Raji (cell line): Measurements from ENCODE around the gene CDK4.

ENCODE experiments used
- POLR2A ChIP-seq: IDR thresholded peaks from 2 replicates; pipeline ENCODE4 v1.6.1; 2011; ENCODE audit warnings: low read depth, low read length, control low read depth; ENCODE audit not compliant: insufficient read depth

The CDK4 gene

GRCh38 chr12:57738661-57739237 lies 13.4 kb downstream of the CDK4 start, which contains the start of gene AGAP2:
Gene AGAP2, minus strand, starts transcription at chr12:57738742. Its CDS starts 496 bp downstream, at chr12:57738246.
- TF ChIP-seq POLR2A, result no peak

DNA sequence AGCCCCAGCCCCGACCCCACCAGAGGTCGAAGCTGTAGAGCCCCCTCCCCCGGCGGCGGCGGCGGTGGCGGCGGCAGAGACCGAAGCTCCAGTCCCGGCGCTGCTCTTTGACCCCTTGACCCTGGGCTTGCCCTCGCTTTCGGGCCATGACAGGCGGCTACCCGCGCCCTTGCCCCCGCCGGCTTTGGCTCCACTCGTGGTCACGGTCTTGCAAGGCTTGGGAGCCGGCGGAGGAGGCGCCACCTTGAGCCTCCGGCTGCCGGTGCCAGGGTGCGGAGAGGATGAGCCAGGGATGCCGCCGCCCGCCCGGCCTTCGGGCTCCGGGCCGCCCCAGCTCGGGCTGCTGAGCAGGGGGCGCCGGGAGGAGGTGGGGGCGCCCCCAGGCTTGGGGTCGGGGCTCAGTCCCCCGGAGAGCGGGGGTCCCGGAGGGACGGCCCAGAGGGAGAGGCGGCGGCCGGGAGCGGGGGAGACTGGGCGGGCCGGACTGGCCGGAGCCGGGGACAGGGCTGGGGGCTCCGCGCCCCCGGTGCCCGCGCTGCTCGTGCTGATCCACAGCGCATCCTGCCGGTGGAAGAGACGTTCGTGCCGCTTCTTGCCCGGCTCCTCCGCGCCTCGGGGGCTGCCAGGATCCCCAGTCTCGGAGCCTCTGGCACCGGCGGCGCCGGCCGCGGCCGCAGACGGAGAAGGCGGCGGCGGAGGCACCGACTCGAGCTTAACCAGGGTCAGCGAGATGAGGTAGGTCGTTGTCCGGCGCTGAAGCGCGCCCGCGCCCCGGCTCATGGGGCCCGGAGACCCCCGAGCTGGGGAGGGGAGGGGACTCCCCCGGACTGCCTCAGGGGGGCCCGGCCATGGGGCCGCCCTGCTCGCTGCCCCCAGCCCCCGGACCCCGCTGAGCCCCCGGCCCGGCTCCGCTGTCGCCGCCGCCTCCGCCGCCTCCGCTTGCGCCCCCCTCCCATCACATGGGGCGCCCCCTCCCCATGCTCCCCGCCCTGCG lies 14.3 kb downstream of the CDK4 start:
- no peak for TF ChIP-seq POLR2A

GRCh38 chr12:57736741-57737466 lies 15.2 kb downstream of the CDK4 start:
- TF ChIP-seq POLR2A, result no peak

DNA sequence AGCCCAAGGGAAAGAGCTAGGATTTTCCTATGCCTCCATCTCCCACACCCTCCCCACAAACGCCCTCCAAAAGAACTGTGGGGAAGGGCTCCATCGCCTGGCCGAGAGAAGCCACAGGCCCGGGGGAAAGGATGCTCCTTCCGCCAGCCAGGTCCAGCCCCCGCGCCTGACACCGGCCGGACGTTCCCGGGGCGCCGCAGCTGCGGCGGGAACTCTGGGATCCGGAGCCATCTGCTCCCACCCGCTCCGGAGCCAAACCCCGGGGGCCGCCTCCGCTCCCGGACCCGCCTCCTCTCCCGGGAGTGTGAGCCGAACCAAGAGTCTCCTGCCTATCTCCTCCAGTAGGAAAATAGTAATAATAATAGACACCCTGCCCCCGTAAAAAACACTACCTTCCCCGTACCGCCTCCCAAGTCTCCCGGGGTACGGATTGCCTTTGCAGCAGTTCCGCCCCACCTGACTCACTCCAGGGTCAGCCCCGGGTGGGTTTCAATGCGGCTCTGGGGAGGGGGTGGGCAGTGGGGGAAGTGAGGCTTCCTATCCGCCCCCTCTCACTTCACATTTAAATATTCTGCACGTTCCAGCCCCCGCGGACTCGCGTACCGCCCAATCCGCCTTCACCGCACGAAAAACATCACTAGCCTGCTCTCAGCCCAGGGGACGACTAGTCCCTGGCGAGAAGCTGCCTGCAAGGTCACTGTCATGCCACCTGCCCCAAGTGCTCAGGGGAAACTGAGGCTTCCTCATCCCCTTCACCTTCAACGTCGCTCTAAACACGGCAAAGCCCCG lies 16.0 kb downstream of the CDK4 start:
- no peak for TF ChIP-seq POLR2A

GRCh38 chr12:57735198-57735855 lies 16.8 kb downstream of the CDK4 start:
- no peak for TF ChIP-seq POLR2A

- TF ChIP-seq POLR2A, result no peak
These were observed 17.5 kb downstream of the CDK4 start for GRCh38 chr12:57734591-57734990.

GRCh38 chr12:57733928-57734327 lies 18.2 kb downstream of the CDK4 start:
- no peak for TF ChIP-seq POLR2A

DNA sequence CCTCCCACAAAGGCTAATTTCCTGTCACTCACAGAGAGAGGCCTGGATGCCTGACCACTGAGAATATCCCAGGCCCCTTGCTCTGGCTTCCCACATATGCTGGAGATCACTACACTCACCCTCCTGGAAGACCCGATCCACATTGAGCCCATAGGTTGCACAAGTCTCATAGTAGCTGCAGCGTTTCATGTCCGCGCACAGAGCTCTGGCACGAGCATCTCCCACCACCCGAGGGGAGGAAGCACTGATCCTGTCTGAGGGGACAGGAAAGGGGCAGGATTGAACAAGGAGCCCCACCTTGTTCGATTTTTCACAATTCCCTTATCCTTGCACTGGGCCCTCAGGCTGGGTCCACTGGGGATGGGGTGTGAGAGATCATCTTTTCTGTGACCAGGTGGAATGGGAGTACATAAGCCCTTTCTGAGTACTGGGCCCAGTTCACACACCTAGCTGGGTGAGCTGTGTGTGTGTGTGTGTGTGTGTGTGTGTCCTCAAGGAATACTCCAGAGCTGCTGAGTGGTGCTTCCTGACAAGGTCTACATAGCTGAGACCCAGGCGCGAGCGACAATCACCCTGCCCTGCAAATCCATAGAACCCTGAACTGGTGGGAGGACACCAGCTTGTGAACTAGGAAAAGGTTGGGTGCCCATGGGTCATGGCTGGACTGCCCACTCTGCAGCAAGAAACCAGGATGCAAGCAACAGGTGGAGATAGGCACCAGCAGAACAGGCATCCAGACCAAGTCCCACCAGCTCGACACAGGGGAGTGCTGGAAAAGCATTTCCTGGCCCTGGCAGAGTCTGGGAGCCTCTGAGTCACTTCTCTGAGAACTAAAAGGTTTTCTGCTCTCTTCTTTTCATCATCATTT lies 19.1 kb downstream of the CDK4 start:
- TF ChIP-seq POLR2A, result no peak

GRCh38 chr12:57732270-57732669 lies 19.8 kb downstream of the CDK4 start:
- TF ChIP-seq POLR2A, result no peak

- TF ChIP-seq POLR2A, result no peak
These were observed 20.6 kb downstream of the CDK4 start for GRCh38 chr12:57731411-57732080.

DNA sequence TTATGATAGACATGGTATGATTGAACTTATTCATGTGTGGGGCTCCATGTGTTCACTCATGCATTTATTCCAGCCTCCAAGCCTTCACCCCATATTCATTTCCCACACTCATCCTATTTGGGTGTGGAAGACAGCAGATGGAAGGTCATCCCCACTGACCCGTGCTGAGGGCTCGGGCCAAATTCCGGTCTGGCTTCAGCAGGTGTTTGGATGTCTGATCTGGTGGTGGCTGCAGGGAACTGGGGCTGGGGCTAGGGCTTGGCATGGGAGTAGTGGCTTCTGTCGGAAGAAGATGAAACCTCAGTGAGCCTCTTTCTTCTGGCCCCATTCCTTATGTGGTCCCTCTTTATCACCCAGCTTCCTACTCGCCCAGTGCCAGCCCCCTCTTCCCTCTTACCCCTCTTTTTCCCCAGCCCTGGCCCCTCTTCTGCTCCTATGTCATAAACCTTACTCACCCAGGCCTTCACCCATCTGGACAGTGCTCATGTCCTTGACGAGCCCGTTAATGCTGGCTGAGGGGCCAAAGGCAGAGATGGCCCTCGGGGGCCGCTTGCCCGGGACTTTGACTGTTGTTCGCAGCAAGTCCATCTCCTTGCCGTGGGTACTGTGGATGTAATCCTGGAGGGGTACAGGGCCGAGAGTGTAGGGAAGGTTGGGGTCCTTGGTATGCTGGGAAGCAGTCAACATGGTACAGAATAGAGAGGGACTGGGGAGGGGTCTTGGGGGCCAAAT lies 21.6 kb downstream of the CDK4 start:
- no peak for TF ChIP-seq POLR2A

- TF ChIP-seq POLR2A, result no peak
These were observed 22.7 kb downstream of the CDK4 start for GRCh38 chr12:57729321-57729844.
